GM18526 (cell line): Measurements from ENCODE around the gene SLC6A16.

ENCODE experiments used
- POLR2A ChIP-seq: IDR thresholded peaks from 3 replicates; pipeline ENCODE4 v1.6.1; 2011; ENCODE audit not compliant: insufficient read length; ENCODE audit errors: extremely low read depth

The SLC6A16 gene

DNA sequence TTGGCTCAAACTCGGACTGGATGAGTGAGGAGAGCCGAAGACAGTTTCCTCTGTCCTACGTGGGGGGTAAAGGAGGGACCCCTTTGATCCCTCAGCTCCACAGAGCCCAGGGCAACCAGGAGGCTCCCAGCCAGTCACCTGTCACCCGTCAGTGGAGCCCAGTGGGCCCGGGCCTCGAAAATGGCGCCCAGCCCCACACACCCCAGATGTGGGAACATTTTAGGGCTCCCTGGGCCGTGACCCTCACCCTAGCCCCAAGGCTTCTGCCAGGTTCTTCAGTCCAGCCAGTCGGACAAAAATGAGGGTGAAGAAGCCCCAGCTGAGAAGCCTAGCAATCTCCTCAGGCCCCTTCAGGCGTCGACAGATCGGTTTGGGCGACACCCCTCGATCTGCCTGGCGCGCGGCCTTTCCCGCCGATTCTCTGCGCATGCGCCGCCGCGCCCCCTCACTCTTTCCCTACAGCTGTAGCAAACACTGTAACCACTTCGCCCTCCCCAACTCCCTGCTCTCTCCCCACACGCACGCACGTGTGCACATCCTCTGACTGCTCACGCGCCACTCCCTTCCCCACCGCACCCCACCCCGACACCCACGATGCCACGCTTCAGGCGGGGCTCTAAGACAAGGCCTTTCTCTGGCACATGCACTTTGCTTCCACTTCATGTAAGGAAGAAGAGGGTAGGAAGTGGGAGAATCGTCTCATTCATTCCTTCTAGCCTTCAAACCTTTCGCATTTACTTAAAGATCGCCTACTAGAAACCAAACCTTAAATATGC lies at the start of gene SLC6A16:
Gene SLC6A16, minus strand, starts transcription at position 391 of the 776 bp plus-strand sequence. CDS start 13,844 bp downstream, outside the sequence.
- TF ChIP-seq POLR2A = no peak

DNA sequence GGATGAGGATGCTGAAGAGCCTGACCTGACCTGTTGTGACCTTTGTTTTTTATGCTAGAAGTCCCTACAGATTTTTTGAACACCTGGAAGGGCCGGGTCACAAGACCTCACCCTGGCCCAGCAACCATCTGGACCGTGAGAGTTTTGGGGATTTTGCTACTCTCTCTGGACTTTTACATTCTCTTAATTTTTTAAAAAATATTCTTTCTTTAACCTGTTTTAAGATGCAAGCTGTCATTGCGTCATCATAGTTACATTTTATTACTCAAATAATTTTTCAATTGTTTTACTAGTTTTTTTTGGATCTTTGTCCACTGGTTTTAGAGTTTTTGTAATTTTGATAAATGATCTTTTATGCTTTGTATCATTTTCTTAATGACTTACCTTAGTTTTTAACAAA lies 46.2 kb upstream of the SLC6A16 start:
- TF ChIP-seq POLR2A = no peak

DNA sequence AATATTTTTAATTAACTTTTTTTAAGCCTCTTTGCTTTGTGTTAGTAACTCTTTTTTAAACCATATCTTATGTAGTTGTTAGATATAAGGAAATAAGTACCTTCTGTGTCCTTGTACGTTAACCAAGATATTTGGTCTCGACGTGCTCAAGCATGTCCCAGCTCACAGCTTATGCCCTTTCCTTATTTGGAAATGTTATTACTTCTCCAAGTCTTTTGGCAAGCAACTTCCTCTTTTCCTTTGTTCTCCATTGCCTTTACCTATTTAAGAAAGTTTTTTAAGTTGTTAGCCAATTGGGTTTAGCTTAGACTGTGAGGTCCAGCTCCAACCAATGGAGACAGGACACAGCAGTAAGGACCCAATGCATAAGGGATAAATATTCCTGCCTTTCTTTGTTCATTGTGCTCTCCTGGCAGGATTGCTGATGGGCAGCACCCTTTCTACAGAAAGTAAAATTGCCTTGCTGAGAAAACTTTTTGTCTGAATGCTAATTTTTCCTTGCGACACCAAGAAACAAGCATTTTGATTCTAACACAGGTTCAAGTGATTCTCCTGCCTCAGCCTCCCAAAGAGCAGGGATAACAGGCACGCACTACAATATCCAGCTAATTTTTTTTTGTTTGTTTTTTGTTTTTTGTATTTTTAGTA lies 43.8 kb upstream of the SLC6A16 start:
- TF ChIP-seq POLR2A = no peak

DNA sequence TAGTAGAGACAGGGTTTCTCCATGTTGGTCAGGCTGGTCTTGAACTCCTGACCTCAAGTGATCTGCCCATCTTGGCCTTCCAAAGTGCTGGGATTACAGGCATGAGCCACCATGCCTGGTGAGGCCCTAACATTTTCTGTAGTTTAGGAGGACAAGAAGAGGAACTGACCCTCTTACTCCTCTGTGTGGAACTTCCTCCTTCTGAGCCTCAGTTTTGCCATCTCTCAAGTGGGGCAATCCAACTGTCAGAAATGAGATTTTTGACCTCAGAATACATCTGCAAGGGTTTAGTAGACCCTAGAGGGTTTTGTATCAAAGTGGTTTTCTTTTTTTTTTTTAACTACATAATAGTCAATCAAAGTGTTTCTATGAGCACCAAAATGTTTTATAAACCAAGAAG lies 41.1 kb upstream of the SLC6A16 start:
- no peak for TF ChIP-seq POLR2A

DNA sequence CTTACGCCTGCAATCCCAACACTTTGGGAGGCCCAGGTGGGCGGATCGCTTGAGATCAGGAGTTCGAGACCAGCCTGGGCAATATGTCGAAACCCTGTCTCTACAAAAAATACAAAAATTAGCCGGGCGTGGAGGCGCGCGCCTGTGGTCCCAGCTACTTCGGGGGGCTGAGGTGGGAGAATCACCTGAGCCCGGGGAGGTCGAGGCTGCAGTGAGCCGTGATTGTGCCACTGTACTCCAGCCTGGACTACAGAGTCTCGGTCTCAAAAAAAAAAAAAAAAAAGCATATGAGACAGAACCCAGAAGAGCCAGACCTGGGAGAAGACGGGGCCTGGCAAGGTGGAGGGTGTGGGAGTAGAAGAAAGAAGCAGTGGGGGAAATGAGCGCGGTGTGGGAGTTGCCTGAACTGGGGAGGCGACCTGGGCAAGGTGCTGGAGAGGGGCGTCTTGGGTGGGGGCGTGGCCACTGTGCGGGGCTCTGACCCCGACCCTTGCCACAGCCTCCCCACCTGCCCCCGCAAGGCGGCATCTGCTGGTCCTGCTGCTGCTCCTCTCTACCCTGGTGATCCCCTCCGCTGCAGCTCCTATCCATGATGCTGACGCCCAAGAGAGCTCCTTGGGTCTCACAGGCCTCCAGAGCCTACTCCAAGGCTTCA lies 39.2 kb upstream of the SLC6A16 start:
- TF ChIP-seq POLR2A = no peak

DNA sequence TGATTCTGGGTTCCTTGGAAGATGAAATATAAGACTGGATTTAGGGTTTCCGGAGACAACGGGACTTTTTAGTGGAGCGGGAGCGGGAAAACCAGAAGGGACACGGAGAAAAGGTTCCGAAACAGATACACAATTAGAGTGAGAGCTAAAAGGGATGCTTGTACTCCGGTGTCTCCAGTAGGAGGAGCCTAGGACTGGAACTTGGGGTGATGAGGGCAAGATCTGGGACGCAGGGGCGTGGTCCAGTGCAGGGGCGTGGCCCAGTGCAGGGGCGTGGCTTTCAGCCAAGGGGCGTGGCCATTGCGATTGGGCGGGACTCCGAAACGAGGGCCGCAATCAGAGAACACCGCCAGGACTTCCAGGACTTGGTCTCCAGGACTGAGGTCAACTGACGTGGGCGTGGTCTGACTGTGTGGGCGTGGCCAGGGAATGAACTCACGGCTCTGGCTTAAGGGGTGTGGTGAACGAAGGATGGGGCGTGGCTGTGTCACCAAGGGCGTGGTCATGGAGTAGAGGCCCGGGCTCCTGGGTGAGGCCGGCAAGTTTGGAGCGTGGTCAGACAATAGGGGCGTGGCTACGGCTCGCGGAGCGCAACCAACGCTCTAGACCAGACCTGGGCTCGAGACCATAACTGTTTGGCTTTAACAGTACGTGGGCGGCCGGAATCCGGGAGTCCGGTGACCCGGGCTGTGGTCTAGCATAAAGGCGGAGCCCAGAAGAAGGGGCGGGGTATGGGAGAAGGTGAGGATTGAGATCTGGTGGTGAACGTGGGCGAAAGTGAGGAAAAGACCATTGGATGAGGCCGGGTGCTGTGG lies 38.5 kb upstream of the SLC6A16 start, which contains the start of gene DKKL1:
Gene DKKL1, plus strand, starts transcription at position 610 of the 815 bp plus-strand sequence. Its CDS starts 122 bp downstream, at position 732.
- no peak for TF ChIP-seq POLR2A

DNA sequence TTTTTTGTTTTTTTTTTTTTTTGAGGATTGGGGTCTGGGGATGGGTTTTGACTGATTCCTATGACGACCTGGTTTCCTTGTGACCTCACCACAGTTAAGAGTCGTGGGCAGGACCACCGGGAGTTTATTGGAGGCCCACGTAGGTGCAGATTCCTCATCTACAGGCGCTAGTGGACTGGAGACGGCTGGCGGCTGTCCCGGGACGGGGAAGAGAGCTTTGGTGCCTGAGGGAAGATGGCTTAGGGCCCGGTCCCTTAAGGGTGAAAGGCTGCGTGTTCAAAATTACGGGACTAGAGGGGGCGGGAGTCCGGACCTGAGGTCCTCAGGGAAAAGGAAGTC lies 37.9 kb upstream of the SLC6A16 start:
- no peak for TF ChIP-seq POLR2A

DNA sequence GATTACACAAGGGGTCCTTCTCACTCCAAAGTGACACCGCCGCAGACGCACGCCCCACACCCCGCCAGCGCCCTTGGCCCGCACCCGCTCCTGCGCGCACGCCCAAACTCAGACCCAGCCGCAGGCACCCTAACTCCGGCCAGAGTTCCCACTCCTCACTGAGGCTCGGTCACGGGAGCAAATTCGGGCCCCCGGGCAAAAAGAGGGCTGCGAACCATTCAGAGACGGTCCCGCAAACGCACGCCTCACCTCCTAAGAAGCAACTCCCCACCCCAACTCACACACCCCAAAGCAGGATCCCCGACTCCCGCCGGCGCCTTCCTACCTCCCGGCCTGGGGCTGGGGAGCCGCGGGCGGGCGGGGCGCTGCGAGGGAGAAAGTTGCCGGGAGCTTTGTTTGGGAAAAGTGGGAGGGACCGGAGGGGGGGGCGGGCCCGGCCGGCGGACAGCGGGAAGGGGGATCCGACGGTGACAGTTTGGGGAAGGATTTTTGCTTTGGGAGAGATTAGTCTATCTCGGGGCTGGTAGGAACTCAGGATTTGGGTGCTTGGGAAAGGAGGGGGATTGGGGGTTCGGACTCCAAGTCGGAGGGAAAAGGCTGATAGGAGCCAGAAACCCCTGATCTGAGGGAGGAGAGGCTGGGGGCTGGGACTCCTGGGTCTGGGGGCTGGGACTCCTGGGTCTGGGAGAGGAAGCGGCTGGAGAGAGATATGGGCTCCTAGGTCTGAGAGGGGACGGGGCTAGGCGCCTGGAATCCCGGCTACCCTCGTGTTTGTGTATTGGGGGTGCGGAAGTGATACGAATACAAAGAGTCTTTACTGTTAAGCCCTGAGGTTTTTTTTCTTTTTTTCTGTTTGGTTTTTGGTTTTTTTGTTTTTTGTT lies 37.3 kb upstream of the SLC6A16 start, which contains the start of gene TEAD2:
Gene TEAD2, minus strand, starts transcription at position 369 of the 881 bp plus-strand sequence. CDS start 2,341 bp downstream, outside the sequence.
- TF ChIP-seq POLR2A = no peak

DNA sequence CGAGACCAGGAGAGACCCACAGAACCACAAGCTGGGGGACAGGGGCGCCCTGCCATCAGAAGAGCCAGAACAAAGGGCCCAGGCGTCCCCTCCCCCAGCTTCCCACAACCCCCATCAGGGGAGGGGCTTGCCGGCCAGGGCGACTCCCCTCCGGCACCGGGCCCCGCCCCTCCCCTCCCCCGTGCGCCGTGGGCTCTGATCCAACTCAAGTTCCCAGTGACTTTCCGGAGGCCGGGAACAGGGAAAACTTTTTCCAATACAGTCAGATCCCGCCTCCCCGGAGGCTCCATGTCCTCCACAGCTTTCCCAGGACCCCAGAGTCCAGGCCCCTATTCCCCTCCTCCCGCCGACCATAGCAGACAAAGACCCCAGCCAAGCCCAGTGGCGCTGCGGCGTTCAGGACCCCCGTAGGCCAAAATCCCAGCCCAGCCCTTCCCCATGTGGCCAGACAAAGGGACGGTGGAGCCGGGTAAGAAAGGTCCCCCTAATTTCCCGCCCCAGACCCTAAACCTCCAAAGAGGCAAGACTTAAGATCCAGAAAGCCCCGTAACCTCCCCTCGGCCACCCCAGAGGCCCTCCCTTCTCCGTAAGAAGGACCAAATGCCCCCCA lies 36.6 kb upstream of the SLC6A16 start:
- no peak for TF ChIP-seq POLR2A

DNA sequence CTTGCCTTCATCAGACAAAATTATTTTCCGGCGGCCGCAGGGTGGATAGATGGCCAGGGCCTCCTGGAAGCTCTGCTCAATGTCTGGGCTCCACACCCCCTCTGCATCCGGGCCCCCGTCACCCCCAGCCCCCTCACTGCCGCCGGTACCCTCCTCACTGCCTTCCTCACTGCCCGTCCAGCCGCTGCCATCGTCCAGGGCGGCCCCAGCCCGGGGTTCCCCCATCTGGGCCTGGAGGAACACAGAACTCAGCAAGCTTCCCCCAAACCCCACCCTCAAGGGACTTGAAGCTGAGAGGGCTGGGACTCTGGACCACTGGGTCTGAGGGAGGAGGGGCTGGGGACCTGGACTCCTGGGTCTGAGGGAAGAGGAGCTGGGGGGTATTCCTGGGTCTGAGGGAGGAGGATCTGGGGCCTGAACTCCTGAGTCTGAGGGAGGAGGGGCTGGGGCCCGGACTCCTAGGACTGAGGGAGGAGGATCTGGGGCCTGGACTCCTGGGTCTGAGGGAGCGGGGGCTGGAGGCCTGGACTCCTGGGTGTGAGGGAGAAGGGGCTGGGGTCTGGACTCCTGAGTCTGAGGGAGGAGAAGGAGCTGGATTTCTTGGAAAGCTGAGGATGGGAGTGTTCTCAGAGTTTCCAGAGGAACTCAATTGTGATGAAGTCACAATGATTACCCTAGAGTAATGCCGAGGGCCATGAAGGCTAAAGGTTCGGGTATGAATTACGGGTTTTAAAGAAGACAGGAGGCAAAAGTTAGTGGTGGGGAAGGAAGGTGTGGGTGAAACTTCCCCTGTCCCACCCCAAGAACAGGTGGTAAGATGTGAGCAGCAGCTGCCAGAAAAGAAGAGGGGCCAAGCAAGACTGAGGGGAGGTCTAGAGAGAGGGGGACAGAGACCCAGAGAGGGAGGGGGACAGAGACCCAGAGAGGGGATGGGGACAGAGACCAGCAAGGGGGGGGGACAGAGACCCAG lies 35.1 kb upstream of the SLC6A16 start:
- TF ChIP-seq POLR2A = no peak

DNA sequence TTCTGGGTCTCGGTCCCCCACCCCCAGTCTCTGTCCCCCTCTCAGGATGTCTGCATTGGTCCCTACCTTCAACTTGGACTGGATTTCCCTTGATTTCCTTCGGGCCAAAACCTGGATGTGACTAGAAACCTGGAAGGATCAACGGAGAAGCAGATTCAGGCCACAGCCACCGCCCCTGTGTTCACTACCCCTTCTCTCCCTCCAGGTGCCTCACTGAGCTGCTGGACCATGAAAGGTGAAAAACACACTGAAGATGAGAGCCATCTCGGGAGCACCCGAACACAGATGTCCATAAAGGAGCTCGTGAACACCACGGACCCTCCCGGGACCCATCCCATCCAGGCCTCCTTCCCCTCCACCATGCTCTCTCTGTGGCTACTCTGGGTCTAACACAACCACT lies 32.2 kb upstream of the SLC6A16 start:
- TF ChIP-seq POLR2A = no peak

DNA sequence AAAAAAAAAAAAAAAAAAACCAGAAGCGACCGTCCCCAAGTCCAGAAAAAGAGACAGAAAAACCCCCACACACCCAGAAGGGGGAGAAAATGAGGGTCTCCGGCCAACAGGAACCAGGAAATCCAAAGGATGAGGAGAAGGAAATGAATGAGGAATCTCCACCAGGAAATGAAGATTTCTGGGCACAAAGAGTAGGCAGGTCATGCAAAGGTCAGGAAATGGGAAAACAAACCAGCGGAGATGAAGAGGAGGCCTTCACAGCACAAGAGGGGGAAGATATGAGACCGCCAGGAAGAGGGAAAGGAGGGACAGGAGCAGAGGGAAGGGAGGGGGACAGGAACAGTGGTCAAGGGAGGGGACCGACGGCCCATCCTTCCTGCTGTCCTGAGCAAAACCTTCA lies 31.4 kb upstream of the SLC6A16 start:
- no peak for TF ChIP-seq POLR2A

DNA sequence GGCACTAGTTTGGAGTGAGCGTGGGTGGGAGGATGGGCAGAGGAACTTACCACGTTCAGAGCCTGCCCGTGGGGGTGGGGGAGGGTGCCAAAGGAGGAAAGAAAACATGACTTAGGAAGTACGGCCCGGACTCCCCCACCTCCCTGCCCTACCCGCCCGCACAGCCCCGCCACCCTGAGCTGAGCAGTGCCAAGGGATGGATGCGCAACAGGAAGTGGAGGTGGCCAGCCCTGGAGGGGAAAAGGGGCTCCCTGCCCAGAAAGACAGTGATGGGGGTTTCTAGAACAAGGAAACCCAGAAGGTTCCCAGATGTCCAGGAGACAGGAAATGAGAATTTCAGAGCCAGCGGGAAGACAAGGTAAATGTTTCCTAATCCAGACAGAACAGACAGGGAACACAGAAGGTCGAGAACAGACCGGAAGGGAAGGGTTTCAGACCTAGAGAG lies 30.9 kb upstream of the SLC6A16 start:
- TF ChIP-seq POLR2A = no peak

DNA sequence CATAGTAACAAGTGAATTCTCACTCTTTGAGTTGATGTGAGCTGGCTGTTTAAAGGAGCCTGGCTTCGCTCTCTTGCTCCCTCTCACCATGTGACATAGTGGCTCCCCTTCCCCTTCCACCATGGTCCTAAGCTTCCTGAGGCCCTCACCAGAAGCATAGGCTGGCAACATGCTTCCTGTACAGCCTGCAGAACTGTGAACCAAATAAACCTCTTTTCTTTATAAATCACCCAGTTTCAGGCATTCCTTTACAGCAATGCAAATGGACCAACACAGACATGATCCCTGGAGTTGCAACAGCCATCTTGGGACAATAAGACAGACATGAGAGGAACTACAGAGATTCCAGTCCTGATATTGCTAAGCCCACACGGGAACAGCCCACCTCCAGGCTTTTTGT lies 24.6 kb upstream of the SLC6A16 start:
- TF ChIP-seq POLR2A = no peak
